Activated CD4-positive, alpha-beta T cell treated with anti-CD3 and anti-CD28 coated beads, Interleukin-2, amount 50 U/mL, for 24 hours (primary cell): Measurements from ENCODE around the gene PRSS53.

Experiments
- DNase-seq, 2 donors: peaks; one replicate each; pipeline ENCODE4 v3.0.0-alpha.2; 2020; ENCODE audit warnings: low read depth in 1 of 2, low spot score in 1 of 2

PRSS53 gene

GRCh38 chr16:31055613-31056012 is 33.1 kb downstream of the PRSS53 start:
- DNase-seq: no peak

- DNase-seq: no peak
Measured at GRCh38 chr16:31052114-31052513, 36.6 kb downstream of the PRSS53 start.

- no peak for DNase-seq
Measured at GRCh38 chr16:31050280-31051030, 38.3 kb downstream of the PRSS53 start.

GRCh38 chr16:31043898-31044481 is 44.8 kb downstream of the PRSS53 start:
- no peak for DNase-seq

GRCh38 chr16:31043352-31043751 is 45.4 kb downstream of the PRSS53 start:
- no peak for DNase-seq

- DNase-seq: no peak
Measured at GRCh38 chr16:31042866-31043265, 45.9 kb downstream of the PRSS53 start.

GRCh38 chr16:31038993-31039392 is 49.8 kb downstream of the PRSS53 start:
- no peak for DNase-seq

- DNase-seq: no peak
Measured at GRCh38 chr16:31036691-31037090, 52.1 kb downstream of the PRSS53 start.

- DNase-seq: peak; percentile 79 to 86
Measured at GRCh38 chr16:31033709-31034492, 54.8 kb downstream of the PRSS53 start.
